Smooth muscle cell (in vitro differentiated cells): Measurements from ENCODE around the gene NRP2. TPM values are rescaled to one million over a fixed set of nuclear protein-coding genes. Genes with fewer than 3 reads are reported as not detected.

Experiments used
- DNase-seq: peaks from one replicate; lab custom pipeline; 2025; ENCODE audit not compliant: unreplicated experiment; lab: John Stamatoyannopoulos, UW
- H2AFZ ChIP-seq: fragments of 200-600 bp; sonication (generic); 2 replicates; pipeline ENCODE4 v1.6.0; 2016; ENCODE audit warnings: antibody characterized with exemption, low read depth, mild to moderate bottlenecking
- H3F3A ChIP-seq: fragments of 200-600 bp; sonication (generic); 2 replicates; pipeline ENCODE4 v1.6.0; 2017; ENCODE audit warnings: antibody characterized with exemption, low read depth
- H3K27ac ChIP-seq: fragments of 200-600 bp; sonication (generic); 2 replicates; pipeline ENCODE4 v1.5.1; 2016; ENCODE audit warnings: low read depth, mild to moderate bottlenecking
- H3K27me3 ChIP-seq: fragments of 200-600 bp; sonication (generic); 2 replicates; pipeline ENCODE4 v1.6.1; 2016; ENCODE audit warnings: low read depth, mild to moderate bottlenecking
- H3K36me3 ChIP-seq: fragments of 200-600 bp; sonication (generic); 2 replicates; pipeline ENCODE4 v1.5.1; 2016; ENCODE audit warnings: low read depth
- H3K4me1 ChIP-seq: fragments of 200-600 bp; sonication (generic); 2 replicates; pipeline ENCODE4 v1.5.1; 2016; ENCODE audit warnings: low read depth
- H3K4me2 ChIP-seq: fragments of 200-600 bp; sonication (generic); 2 replicates; pipeline ENCODE4 v1.6.0; 2016; ENCODE audit warnings: mild to moderate bottlenecking
- H3K4me3 ChIP-seq: fragments of 200-600 bp; sonication (generic); 2 replicates; pipeline ENCODE4 v1.5.1; 2016; ENCODE audit warnings: mild to moderate bottlenecking
- H3K79me2 ChIP-seq: fragments of 200-600 bp; sonication (generic); 2 replicates; pipeline ENCODE4 v1.6.0; 2016; ENCODE audit warnings: low read depth, mild to moderate bottlenecking
- H3K9ac ChIP-seq: fragments of 200-600 bp; sonication (generic); 2 replicates; pipeline ENCODE4 v1.6.0; 2016; ENCODE audit warnings: low read depth
- H3K9me3 ChIP-seq: fragments of 200-600 bp; sonication (generic); replicated peaks from 2 replicates; pipeline ENCODE4 v1.5.1; 2016; ENCODE audit warnings: low read depth
- H4K20me1 ChIP-seq: fragments of 200-600 bp; sonication (generic); 2 replicates; pipeline ENCODE4 v1.6.0; 2016; ENCODE audit warnings: low read depth
- WGBS: methylation state at CpG from one replicate; pipeline ENCODE4 v1.1.7; 2016; ENCODE audit warnings: low lambda C conversion rate; 5-methylcytosine and 5-hydroxymethylcytosine counted together
- polyA plus RNA-seq: library from polyadenylated mRNA; unstranded; fragments of >200 nt; fragmentation: Nextera tagmentation; extraction: Ambion mirVana; gene quantifications from 2 replicates; pipeline ENCODE4 v1.2.1, GENCODE V29; 2016
- total RNA-seq: library from RNA; depleted of rRNA; stranded (reverse); fragments of >200 nt; gene quantifications from 2 replicates; pipeline ENCODE4 v1.2.3, GENCODE V29; 2014
- TF ChIP-seq, protein P1 (sequence below): fragments of 200-600 bp; sonication (generic); IDR thresholded peaks from 2 replicates; pipeline ENCODE4 v1.5.1; 2017; ENCODE audit warnings: borderline replicate concordance, mild to moderate bottlenecking, antibody characterized with exemption; ENCODE audit not compliant: insufficient read depth, poor library complexity, severe bottlenecking

The NRP2 gene
- total RNA-seq (70.4 and 96.1 TPM in 2 replicates), polyA plus RNA-seq (53.2 and 58.4 TPM in 2 replicates)

DNA sequence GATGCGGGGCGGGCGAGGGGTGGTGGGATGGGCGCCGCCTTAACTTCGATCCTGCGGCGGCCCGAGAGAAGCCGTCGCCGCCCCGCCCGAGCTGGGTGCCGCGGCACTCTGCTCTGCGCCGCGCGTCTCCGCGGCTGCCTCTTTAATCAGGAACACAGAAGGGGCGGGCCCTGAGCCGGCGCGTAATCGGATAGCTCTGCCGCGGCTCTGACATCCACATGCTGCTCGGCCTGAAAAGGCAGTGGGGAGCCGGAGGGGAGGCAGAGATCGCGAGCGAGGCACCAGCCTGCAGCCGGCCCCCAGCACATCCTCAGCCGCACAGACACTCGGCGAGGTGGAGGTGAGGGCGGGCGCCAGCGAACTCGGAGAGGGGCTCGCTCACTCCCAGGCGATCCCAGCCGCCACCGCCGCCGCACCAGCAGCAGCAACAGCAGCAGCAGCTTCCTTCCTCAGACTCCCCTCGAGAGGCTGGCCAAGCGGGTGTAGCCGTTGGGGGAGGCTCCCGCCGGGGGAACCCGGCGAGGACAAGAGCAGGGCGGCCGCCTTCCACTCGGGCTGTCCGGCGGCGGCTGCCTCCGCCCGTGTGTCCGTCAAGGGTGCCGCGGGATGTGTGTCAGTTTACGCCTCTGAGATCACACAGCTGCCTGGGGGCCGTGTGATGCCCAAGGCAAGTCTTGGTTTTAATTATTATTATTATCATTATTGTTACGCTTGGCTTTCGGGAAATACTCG is at the start of gene NRP2:
Gene NRP2 (plus strand): TSS at position 263 of the 732 bp plus-strand sequence. CDS start 790 bp downstream, outside the sequence.
- DNase-seq, result peak; percentile 63
- H3K4me2 ChIP-seq, result peak within 1 kb of the TSS; percentile 100
- H3K9ac ChIP-seq, result peak within 1 kb of the TSS; percentile 64
- under 1% methylated on average over 53 of the region's 71 CpGs for WGBS
- H4K20me1 ChIP-seq, result peaks cover 11% of the 10 kb centered on the region
- TF ChIP-seq, protein P1, sequence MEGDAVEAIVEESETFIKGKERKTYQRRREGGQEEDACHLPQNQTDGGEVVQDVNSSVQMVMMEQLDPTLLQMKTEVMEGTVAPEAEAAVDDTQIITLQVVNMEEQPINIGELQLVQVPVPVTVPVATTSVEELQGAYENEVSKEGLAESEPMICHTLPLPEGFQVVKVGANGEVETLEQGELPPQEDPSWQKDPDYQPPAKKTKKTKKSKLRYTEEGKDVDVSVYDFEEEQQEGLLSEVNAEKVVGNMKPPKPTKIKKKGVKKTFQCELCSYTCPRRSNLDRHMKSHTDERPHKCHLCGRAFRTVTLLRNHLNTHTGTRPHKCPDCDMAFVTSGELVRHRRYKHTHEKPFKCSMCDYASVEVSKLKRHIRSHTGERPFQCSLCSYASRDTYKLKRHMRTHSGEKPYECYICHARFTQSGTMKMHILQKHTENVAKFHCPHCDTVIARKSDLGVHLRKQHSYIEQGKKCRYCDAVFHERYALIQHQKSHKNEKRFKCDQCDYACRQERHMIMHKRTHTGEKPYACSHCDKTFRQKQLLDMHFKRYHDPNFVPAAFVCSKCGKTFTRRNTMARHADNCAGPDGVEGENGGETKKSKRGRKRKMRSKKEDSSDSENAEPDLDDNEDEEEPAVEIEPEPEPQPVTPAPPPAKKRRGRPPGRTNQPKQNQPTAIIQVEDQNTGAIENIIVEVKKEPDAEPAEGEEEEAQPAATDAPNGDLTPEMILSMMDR, result no peak
- peak within 1 kb of the TSS; percentile 44 for H3K27ac ChIP-seq
- H2AFZ ChIP-seq, result peak within 1 kb of the TSS; percentile 6
- peaks cover 14% of the 10 kb centered on the region for H3F3A ChIP-seq
- H3K4me1 ChIP-seq, result peaks cover 27% of the 10 kb centered on the region
- H3K4me3 ChIP-seq, result peak within 1 kb of the TSS; percentile 74
- H3K36me3 ChIP-seq, result no peaks in the 10 kb centered on the region
- H3K27me3 ChIP-seq, result no peaks in the 10 kb centered on the region
- H3K9me3 ChIP-seq, result no peaks in the 10 kb centered on the region
- H3K79me2 ChIP-seq, result peaks cover 48% of the 10 kb centered on the region

DNA sequence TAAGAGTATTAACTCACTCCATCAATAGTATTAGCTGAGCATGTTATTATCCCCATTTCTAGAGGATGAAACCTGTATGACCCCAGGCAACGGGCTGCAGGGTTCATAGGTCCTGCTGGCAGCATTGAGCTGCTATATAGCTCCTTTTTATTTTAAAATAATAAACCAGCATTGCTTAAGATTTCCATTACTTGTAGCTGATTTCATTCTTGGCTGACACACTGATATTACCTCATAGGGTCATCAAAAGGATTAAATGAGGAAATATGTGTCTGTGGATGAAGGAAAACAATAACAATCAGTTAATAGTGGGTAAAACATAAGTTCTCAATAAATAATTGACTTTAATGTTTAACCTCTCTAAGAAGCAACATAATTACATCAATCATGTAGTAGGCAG is 48.3 kb upstream of the NRP2 start:
- Histone ChIP-seq H3K4me3 (no peak overlapping the region), H3K4me1 (no peaks in the 10 kb centered on the region), H3K4me2 (no peak overlapping the region), H3K79me2 (no peaks in the 10 kb centered on the region), H3K9me3 (no peaks in the 10 kb centered on the region), H3K9ac (no peak overlapping the region), H3K27me3 (peaks cover 3% of the 10 kb centered on the region), H3K36me3 (no peaks in the 10 kb centered on the region), H3K27ac (no peak overlapping the region), H2AFZ (no peak overlapping the region), H4K20me1 (no peaks in the 10 kb centered on the region), H3F3A (no peaks in the 10 kb centered on the region)
- DNase-seq, result no peak
- TF ChIP-seq, protein P1, result no peak
- WGBS, result 92% methylated on average over 1 of the region's 1 CpG

DNA sequence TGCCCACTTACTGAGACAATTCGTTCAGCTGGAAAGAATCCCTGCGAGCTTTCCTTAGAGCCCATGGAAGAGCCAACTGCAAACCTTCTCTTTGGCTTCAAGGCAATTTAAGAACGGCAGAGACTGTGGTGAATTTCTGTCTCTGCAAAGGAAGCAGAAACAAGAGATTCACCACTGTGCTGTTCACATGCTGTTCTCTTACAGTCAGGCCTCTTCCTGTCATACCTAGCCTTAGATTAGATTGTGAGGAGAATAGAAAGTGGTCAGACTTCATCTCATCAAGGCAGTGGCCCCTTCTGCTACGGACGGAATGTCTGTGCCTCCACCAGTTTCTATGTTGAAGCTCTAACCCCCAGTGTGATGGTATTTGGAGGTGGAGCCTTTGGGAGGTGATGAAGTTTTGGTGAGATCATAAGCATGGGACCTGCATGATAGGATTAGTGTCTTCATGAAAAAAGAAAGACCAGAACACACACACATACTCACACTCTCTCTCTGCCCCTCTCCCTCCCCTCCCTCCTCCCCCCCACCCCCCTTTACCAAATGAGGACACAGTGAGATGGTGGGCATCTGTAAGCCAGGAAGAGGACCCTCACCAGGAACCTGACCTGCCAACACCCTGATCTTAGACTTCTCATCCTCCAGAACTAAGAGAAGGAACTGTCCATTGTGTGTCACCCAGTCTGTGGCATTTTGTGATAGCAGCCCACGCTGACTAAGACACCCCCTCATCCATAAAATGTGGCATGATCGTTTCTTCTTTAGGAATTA is 45.6 kb upstream of the NRP2 start:
- H3K4me2 ChIP-seq, result no peak overlapping the region
- no peaks in the 10 kb centered on the region for H3K36me3 ChIP-seq
- H4K20me1 ChIP-seq, result no peaks in the 10 kb centered on the region
- 78% methylated on average over 7 of the region's 7 CpGs for WGBS
- H3K4me1 ChIP-seq, result no peaks in the 10 kb centered on the region
- no peak overlapping the region for H3K27ac ChIP-seq
- TF ChIP-seq, protein P1, result no peak
- no peak for DNase-seq
- no peaks in the 10 kb centered on the region for H3K9me3 ChIP-seq
- H3K79me2 ChIP-seq, result no peaks in the 10 kb centered on the region
- no peaks in the 10 kb centered on the region for H3K27me3 ChIP-seq
- H3F3A ChIP-seq, result no peaks in the 10 kb centered on the region
- no peak overlapping the region for H2AFZ ChIP-seq
- no peak overlapping the region for H3K9ac ChIP-seq
- H3K4me3 ChIP-seq, result no peak overlapping the region
